Measurements from ENCODE around the gene TNFRSF25. TPM values are rescaled to one million over a fixed set of nuclear protein-coding genes. Genes with fewer than 3 reads are reported as not detected.
A peak's percentile ranks its signal among the peaks of the same experiment; 100 is the strongest.

TNFRSF25 gene
- total RNA-seq, 4 donors from 2014 or later: 1.0 to 4.2 (median 2.7) TPM

- H3K9me3 ChIP-seq: no peaks in the 10 kb centered on the region
- H3K27me3 ChIP-seq: peaks cover 16 to 20% (median 18%) of the 10 kb centered on the region in 3 donors
- no peak overlapping the region for H3K4me3 ChIP-seq
- TF ChIP-seq POLR2A (IDR thresholded peaks at IDR 0.05) (no peak), CTCF (IDR thresholded peaks at IDR 0.05 in 4 of 5, conservative IDR thresholded peaks at IDR 0.05 in 1 of 5) (no peak)
- DNase-seq (no peak), ATAC-seq (no peak)
- no peak overlapping the region for H3K27ac ChIP-seq
- intact Hi-C loops (cut with DNase I; ENCODE audit: low total_unique reads): loop anchor here (2.0 kb wide), 1 partner anchor 32 kb away; no protein-coding TSS in a partner anchor
- in situ Hi-C loops (cut with MboI; ENCODE audit: low sequenced_read_pairs in 4 of 4): loop anchor here (10.0 to 25.0 kb wide), 2 partner anchors 149 to 156 kb away; no protein-coding TSS in a partner anchor
- H3K4me1 ChIP-seq: peaks cover 7 to 12% of the 10 kb centered on the region in 2 donors
- H3K36me3 ChIP-seq: no peaks in the 10 kb centered on the region
Observed at GRCh38 chr1:6488602-6489382, 22.8 kb upstream of the TNFRSF25 start.

- H3K4me3 ChIP-seq: no peak overlapping the region
- no peaks in the 10 kb centered on the region for H3K36me3 ChIP-seq
- intact Hi-C loops (cut with DNase I; ENCODE audit: low total_unique reads): loop anchor here (2.0 kb wide), 1 partner anchor 33 kb away; no protein-coding TSS in a partner anchor
- H3K27me3 ChIP-seq: peaks cover 16 to 20% (median 18%) of the 10 kb centered on the region in 3 donors
- TF ChIP-seq CTCF (IDR thresholded peaks at IDR 0.05 in 4 of 5, conservative IDR thresholded peaks at IDR 0.05 in 1 of 5) (no peak), POLR2A (IDR thresholded peaks at IDR 0.05) (no peak)
- H3K27ac ChIP-seq: no peak overlapping the region
- no peak for DNase-seq
- peaks cover 7 to 12% of the 10 kb centered on the region in 2 donors for H3K4me1 ChIP-seq
- H3K9me3 ChIP-seq: no peaks in the 10 kb centered on the region
- in situ Hi-C loops (cut with MboI; ENCODE audit: low sequenced_read_pairs in 4 of 4): loop anchor here (10.0 to 25.0 kb wide), 2 partner anchors 149 to 157 kb away; no protein-coding TSS in a partner anchor
- no peak for ATAC-seq
Observed at GRCh38 chr1:6487804-6488484, 22.0 kb upstream of the TNFRSF25 start.

GRCh38 chr1:6486433-6487011 is 20.5 kb upstream of the TNFRSF25 start:
- TF ChIP-seq CTCF (IDR thresholded peaks at IDR 0.05 in 4 of 5, conservative IDR thresholded peaks at IDR 0.05 in 1 of 5): peak; percentile 69 to 89 (median 81)
- no peak for TF ChIP-seq POLR2A (IDR thresholded peaks at IDR 0.05)
- DNase-seq (peak; percentile 37 to 63), ATAC-seq (peak; percentile 55 to 78)
- H3K9me3 ChIP-seq: no peaks in the 10 kb centered on the region
- in situ Hi-C loops (cut with MboI; ENCODE audit: low sequenced_read_pairs in 4 of 4): loop anchor here (10.0 to 25.0 kb wide), 2 partner anchors 151 to 158 kb away; no protein-coding TSS in a partner anchor
- H3K4me1 ChIP-seq: peaks cover 7 to 12% of the 10 kb centered on the region in 2 donors
- peaks cover 16 to 20% (median 18%) of the 10 kb centered on the region in 3 donors for H3K27me3 ChIP-seq
- H3K27ac ChIP-seq: peak overlapping the region in 1 of 4 donors; percentile 63
- intact Hi-C loops (cut with DNase I; ENCODE audit: low total_unique reads): loop anchor here (1.0 kb wide), 1 partner anchor 160 kb away; no protein-coding TSS in a partner anchor
- peak overlapping the region in 2 of 4 donors; percentile 43 to 50 for H3K4me3 ChIP-seq
- H3K36me3 ChIP-seq: no peaks in the 10 kb centered on the region

All from gastrocnemius medialis (tissue), 4 donors.